ENCODE measurements around the gene TRAF2. TPM values are rescaled to one million over a fixed set of nuclear protein-coding genes. Genes with fewer than 3 reads are reported as not detected.
A peak's percentile ranks its signal among the peaks of the same experiment; 100 is the strongest.

The TRAF2 gene
- total and polyA plus RNA-seq, 2 donors (not counting 1 experiment from before 2014, with no cell fraction given), result 25.5 to 54.5 TPM

DNA sequence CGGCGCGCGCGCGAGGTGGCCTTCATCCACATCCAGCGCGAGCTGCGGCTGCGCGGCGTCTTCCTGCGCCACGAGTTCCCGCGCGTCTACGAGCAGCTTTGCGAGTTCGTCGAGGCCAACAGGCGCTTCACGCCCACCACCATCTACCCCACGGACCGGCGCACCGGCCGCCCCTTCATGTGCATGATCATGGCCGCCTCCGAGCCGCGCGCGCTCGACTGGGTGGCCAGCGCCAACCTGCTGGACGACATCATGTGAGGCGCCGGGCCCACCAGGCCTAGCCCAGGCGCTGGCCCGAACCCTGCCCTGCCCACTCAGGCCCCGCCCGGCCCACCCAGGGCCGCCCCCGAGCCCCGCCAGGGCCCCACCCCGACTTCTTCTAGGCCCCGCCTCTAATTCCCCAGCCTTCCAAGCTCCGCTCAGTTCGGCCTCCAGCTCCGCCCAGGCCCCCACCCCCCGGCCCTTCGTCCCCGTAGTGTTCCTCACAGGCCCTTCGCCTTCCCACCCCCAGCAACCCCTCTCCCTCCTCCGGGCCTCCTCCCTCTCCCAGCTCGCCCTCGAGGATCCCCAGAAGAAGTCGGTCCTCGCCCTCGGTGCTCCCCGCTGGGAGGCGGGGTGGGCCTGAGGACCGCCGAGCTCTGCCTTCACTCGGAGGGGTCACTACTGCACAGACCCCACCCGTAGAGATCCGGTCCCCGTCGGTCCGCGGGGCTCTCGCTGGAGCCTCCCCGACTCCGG is 39.1 kb upstream of the TRAF2 start:
- POLR2A ChIA-PET, result interaction anchor here (0.6 to 0.7 kb wide), 2 partner anchors 20 to 79 kb away, joined by 8 to 10 read pairs; no protein-coding TSS in a partner anchor
- Histone ChIP-seq H3K79me2 (ENCODE audit: control insufficient read depth, insufficient read depth, low read length) (peaks cover 2% of the 10 kb centered on the region), H2AFZ (ENCODE audit: insufficient read depth, low read depth, low read length, poor library complexity, severe bottlenecking) (peak overlapping the region; percentile 97), H3K27me3 (replicated peaks in 1 of 4; ENCODE audit: control extremely low read depth in 1 of 4, control insufficient read depth in 3 of 4, insufficient read depth in 4 of 4, low read length in 3 of 4) (peaks cover 0 to 39% (median 12%) of the 10 kb centered on the region in 4 experiments), H3K4me2 (replicated peaks; ENCODE audit: low read depth, low read length, poor library complexity, severe bottlenecking) (peak overlapping the region; percentile 99), H3K4me3 (ENCODE audit: control extremely low read depth in 1 of 5, extremely low read depth in 1 of 5, insufficient read depth in 1 of 5, low read depth in 2 of 5, low read length in 4 of 5) (peak overlapping the region in 4 of 5 experiments; percentile 73 to 87 (median 84)), H4K20me1 (ENCODE audit: control insufficient read depth, insufficient read depth, low read length, poor library complexity, severe bottlenecking) (peaks cover 29% of the 10 kb centered on the region), H3K9me3 (ENCODE audit: control extremely low read depth in 1 of 3, control insufficient read depth in 2 of 3, insufficient read depth in 1 of 3, low read length in 2 of 3) (peaks cover 0 to 25% (median 0%) of the 10 kb centered on the region in 3 donors), H3K9ac (ENCODE audit: low read length) (peak overlapping the region; percentile 84), H3K36me3 (replicated peaks in 1 of 2; ENCODE audit: control extremely low read depth in 1 of 2, control insufficient read depth in 1 of 2, extremely low read depth in 1 of 2, insufficient read depth in 2 of 2, low read length in 1 of 2) (peaks cover 0 to 4% of the 10 kb centered on the region in 2 experiments), H3K27ac (ENCODE audit: low read length in 2 of 2) (no peak overlapping the region), H3K4me1 (ENCODE audit: control insufficient read depth in 2 of 2, insufficient read depth in 2 of 2, low read length in 2 of 2) (peaks cover 49 to 51% of the 10 kb centered on the region in 2 donors)
- peak overlapping the region; percentile 84 for H3K27ac Mint-ChIP-seq
- peaks cover 29% of the 10 kb centered on the region for H3K4me1 Mint-ChIP-seq
- peaks cover 7% of the 10 kb centered on the region for H3K27me3 Mint-ChIP-seq
- H3K9me3 Mint-ChIP-seq (ENCODE audit: insufficient read depth), result no peaks in the 10 kb centered on the region
- DNase-seq (peak; percentile 53), ATAC-seq (ENCODE audit: low read depth) (no peak)
- 9% methylated on average over 67 of the region's 75 CpGs for WGBS (ENCODE audit: insufficient coverage)
- H3K4me3 Mint-ChIP-seq, result peak overlapping the region; percentile 96
- TF ChIP-seq, protein P1, sequence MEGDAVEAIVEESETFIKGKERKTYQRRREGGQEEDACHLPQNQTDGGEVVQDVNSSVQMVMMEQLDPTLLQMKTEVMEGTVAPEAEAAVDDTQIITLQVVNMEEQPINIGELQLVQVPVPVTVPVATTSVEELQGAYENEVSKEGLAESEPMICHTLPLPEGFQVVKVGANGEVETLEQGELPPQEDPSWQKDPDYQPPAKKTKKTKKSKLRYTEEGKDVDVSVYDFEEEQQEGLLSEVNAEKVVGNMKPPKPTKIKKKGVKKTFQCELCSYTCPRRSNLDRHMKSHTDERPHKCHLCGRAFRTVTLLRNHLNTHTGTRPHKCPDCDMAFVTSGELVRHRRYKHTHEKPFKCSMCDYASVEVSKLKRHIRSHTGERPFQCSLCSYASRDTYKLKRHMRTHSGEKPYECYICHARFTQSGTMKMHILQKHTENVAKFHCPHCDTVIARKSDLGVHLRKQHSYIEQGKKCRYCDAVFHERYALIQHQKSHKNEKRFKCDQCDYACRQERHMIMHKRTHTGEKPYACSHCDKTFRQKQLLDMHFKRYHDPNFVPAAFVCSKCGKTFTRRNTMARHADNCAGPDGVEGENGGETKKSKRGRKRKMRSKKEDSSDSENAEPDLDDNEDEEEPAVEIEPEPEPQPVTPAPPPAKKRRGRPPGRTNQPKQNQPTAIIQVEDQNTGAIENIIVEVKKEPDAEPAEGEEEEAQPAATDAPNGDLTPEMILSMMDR (IDR thresholded peaks at IDR 0.05), result no peak
- TF ChIP-seq EZH2 (IDR thresholded peaks at IDR 0.05; ENCODE audit: borderline replicate concordance, insufficient read depth, low read depth, low read length, poor library complexity, severe bottlenecking), result no peak
- CTCF ChIA-PET, result interaction anchor here (1.0 to 1.1 kb wide), 3 partner anchors 97 to 182 kb away, joined by 3 to 5 read pairs (median 3); partner anchors contain the start of gene FBXW5
- intact Hi-C loops (cut with micrococcal nuclease), result loop anchor here (5.0 kb wide), 1 partner anchor 55 kb away; no protein-coding TSS in a partner anchor
